NCI-H82 treated with DMSO at 0.1 percent for 48 hours (cell line): ENCODE results near the gene CYP1A1.

Source experiments
- DNase-seq: peaks from one replicate; lab custom pipeline; 2025; ENCODE audit not compliant: unreplicated experiment; lab: John Stamatoyannopoulos, UW

Gene CYP1A1

GRCh38 chr15:74725225-74725774, at the start of gene CYP1A1:
CYP1A1 (minus strand) TSS chr15:74725528; CDS start chr15:74723097, 2,431 bp downstream.
- no peak for DNase-seq

- no peak for DNase-seq
Observed at GRCh38 chr15:74773731-74774252, 48.5 kb upstream of the CYP1A1 start.

- DNase-seq, result no peak
Observed at GRCh38 chr15:74773329-74773728, 48.0 kb upstream of the CYP1A1 start.

DNA sequence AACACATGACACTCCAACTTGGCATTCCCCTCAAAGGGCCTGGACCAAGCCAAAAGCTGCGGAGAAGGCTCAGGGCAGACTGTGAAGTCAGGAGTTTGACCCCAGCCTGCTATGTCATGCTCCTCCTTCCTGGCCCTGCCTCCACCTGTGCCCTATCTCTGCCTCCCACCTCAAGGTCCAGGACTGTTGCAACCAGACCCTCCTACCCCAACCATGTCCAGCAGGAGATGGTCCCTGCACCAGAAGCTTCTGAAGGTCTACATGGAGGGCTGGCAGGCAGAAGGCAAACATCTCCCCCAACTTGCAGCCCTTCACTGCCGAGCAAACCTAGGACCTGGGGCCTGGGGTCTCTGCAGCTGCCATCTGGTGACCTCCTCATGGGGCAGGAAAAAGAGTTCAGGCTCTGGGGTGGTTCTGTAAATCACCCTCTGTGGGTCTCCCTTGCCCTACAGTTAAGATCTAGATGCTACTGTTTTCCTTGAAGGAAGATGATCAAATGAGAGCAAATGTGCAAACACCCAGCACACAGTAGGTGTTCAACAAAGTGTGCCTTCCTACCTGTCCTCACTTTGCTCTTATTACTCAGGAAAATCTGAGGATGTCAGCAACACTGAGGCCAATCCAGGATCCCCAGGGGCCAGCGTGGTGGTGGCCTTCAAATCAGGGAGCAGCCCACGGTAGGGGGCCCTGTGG, 45.0 kb upstream of the CYP1A1 start:
- no peak for DNase-seq

DNA sequence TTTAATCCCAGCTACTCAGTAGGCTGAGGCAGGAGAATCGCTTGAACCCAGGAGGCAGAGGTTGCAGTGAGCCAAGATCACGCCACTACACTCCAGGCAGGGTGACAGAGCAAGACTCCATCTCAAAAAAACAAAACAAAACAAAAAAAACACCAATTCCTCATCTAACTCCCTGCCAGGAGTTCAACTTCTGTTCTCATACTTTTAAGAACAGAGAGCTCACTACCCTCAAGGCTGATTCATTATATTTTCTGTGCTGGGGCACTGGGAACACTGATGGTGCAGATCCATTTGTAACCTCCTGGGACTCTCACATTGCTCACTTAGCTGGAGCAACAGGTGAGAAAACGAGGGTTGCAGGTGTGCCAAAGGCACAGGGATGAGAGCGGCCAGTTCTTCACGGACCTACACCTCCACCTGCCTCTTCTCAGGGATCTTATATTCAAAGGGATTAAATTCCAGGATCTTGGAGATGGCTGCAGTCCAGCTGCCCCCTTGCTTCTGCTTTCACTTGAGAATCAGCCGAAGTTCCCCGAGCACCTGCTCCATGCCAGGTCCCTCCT, 44.2 kb upstream of the CYP1A1 start:
- no peak for DNase-seq

GRCh38 chr15:74768771-74769342, 43.5 kb upstream of the CYP1A1 start:
- DNase-seq, result peak; percentile 44

- no peak for DNase-seq
Observed at GRCh38 chr15:74768099-74768770, 42.9 kb upstream of the CYP1A1 start.

GRCh38 chr15:74767167-74768098, 42.1 kb upstream of the CYP1A1 start:
- DNase-seq, result no peak

DNA sequence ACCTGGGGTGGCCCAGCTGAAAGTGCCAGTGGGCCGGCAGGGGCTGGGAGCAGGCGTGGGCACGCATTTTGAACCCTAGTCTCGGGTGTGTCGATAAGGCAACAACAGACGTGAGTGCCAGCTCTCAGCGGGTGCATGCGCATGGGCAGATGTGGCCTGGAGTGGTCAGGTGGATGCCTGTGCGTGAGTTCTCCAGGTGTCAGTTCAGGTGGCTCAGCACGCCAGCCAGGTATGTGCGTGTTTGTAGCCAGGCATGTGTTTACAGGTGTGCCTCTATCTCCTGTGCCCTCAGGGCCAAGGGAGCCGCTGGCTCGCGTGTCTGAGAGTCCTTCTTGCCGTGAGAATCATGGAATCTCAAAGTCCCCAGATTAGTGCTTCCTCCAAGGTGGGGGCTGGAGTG, 38.1 kb upstream of the CYP1A1 start:
- DNase-seq, result no peak

- no peak for DNase-seq
Observed at GRCh38 chr15:74762791-74763150, 37.4 kb upstream of the CYP1A1 start.

DNA sequence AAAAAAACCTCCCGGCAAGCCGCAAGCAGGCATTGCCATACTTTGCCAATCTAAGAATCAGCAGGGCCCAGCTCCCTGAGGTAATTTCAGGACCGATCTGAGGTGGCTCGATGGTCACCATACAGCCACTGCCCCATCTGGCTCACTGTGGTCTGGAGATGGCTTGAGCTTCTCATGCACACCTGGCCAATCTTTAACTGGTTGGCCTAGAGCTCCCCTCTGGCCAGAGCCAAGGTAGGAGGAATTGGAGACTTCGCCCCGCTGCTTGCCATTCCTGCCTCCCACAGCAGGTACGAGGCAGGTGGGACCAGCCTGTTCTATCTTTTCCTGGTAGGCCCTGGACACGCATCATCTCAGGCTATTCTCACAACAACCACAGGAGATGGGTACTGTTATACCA, 33.4 kb upstream of the CYP1A1 start:
- DNase-seq, result no peak

GRCh38 chr15:74754593-74755215, 29.4 kb upstream of the CYP1A1 start:
- no peak for DNase-seq

GRCh38 chr15:74752531-74752930, 27.2 kb upstream of the CYP1A1 start:
- no peak for DNase-seq

- DNase-seq, result no peak
Observed at GRCh38 chr15:74752011-74752410, 26.7 kb upstream of the CYP1A1 start.

GRCh38 chr15:74750751-74751150, 25.4 kb upstream of the CYP1A1 start:
- no peak for DNase-seq

GRCh38 chr15:74749832-74750231, 24.5 kb upstream of the CYP1A1 start:
- no peak for DNase-seq

DNA sequence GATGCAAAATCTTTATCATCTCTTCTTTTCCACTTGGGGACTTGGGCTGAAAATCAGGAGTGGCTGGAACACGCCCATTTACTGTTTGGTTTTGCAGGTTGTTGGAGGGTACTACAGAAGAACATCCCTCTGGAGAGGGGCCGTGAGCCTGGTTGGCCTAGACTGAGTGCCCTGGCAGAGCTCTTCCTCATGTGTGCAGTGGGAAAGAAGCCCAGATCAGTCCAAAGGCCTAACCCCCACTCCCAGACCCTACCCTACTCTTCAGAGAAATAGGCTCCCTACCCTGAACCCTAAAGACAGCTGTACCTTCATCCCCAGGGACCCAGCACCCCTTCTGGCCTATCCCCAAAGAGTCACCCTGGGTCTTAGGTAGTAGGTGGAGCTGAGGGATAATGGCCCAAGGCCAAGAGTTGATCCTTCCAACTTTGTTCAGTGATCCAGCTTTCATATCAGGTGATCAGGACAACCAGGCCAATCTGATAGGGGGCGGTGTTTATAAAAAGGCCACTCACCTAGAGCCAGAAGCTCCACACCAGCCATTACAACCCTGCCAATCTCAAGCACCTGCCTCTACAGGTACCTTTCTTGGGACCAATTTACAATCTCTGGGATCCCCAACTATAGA, 23.1 kb upstream of the CYP1A1 start, which contains the start of gene CYP1A2:
CYP1A2 (plus strand) TSS at position 524 of the 625 bp plus-strand sequence. CDS start 894 bp downstream, outside the sequence.
- no peak for DNase-seq

- DNase-seq, result no peak
Observed at GRCh38 chr15:74746389-74746788, 21.1 kb upstream of the CYP1A1 start.

DNA sequence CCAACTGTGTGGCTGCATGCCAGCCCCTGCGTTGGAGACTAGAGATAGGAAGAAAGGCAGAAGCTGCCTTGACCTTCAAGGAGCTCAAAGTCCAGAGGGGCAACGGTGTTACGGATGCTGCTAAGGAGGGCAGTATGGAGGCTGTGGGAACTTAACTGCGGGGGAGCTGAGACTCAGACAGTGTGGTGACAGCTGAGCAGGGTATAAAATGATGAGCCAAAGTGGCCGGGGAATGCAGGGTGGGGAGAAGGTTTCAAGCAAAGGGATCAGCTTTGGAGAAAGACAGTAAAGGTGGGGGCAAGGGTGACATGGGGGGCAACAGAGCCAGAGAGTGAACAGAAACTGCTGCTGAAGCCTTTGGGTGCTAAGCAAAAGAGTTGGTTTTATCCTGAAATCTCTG, 17.1 kb upstream of the CYP1A1 start:
- DNase-seq, result no peak
